Activated CD4-positive, CD25-positive, alpha-beta regulatory T cell treated with anti-CD3 and anti-CD28 coated beads, Interleukin-2, amount 50 U/mL, for 72 hours (primary cell): ENCODE results near the gene CHMP4A.
A peak's percentile ranks its signal among the peaks of the same experiment; 100 is the strongest.
"Not testable (repeated sequence)": the region's sequence is repeated elsewhere in the genome, so short reads cannot be mapped to it uniquely, and the experiment has no call there.

Source experiments
- DNase-seq: peaks from one replicate; pipeline ENCODE4 v3.0.0; 2021

Gene CHMP4A

GRCh38 chr14:24246765-24247212 is 33.5 kb upstream of the CHMP4A start:
- no peak for DNase-seq

- DNase-seq, result not testable (repeated sequence)
These were observed 32.1 kb upstream of the CHMP4A start for GRCh38 chr14:24245350-24245749.

GRCh38 chr14:24243336-24243836 is 30.1 kb upstream of the CHMP4A start:
- DNase-seq, result no peak

GRCh38 chr14:24241829-24242443 is 28.6 kb upstream of the CHMP4A start:
- peak; percentile 94 for DNase-seq

GRCh38 chr14:24240110-24240918 is 27.0 kb upstream of the CHMP4A start:
- no peak for DNase-seq

- no peak for DNase-seq
These were observed 25.3 kb upstream of the CHMP4A start for GRCh38 chr14:24238527-24239037.

GRCh38 chr14:24238123-24238522 is 24.8 kb upstream of the CHMP4A start:
- no peak for DNase-seq

- no peak for DNase-seq
These were observed 24.2 kb upstream of the CHMP4A start for GRCh38 chr14:24237463-24237955.

GRCh38 chr14:24236689-24237462 is 23.6 kb upstream of the CHMP4A start:
- no peak for DNase-seq

- no peak for DNase-seq
These were observed 22.8 kb upstream of the CHMP4A start for GRCh38 chr14:24235804-24236688.

GRCh38 chr14:24234095-24235005 is 21.1 kb upstream of the CHMP4A start:
- DNase-seq, result no peak

- no peak for DNase-seq
These were observed 20.2 kb upstream of the CHMP4A start for GRCh38 chr14:24233538-24233866.

- no peak for DNase-seq
These were observed 19.6 kb upstream of the CHMP4A start, which contains the start of gene GMPR2 for GRCh38 chr14:24232645-24233537. Gene GMPR2, plus strand, starts transcription at chr14:24232929. Its CDS starts 325 bp downstream, at chr14:24233254.

- DNase-seq, result peak; percentile 78
These were observed 18.9 kb upstream of the CHMP4A start, which contains the start of gene NEDD8 for GRCh38 chr14:24232121-24232644. Gene NEDD8, minus strand, starts transcription at chr14:24232367. Its CDS starts 100 bp downstream, at chr14:24232267.

GRCh38 chr14:24231263-24232120 is 18.2 kb upstream of the CHMP4A start:
- DNase-seq, result no peak

GRCh38 chr14:24228902-24229301 is 15.6 kb upstream of the CHMP4A start:
- no peak for DNase-seq

- DNase-seq, result no peak
These were observed 13.2 kb upstream of the CHMP4A start for GRCh38 chr14:24226473-24226872.

- DNase-seq, result no peak
These were observed 11.4 kb upstream of the CHMP4A start for GRCh38 chr14:24224618-24225071.
